ENCODE data around the gene SMKR1. TPM values are rescaled to one million over a fixed set of nuclear protein-coding genes. Genes with fewer than 3 reads are reported as not detected.
"Not testable (repeated sequence)": the region's sequence is repeated elsewhere in the genome, so short reads cannot be mapped to it uniquely, and the experiment has no call there.

SMKR1 gene
- total RNA-seq, 4 donors from 2014 or later: 0.32 to 0.42 TPM; not detected in 2

DNA sequence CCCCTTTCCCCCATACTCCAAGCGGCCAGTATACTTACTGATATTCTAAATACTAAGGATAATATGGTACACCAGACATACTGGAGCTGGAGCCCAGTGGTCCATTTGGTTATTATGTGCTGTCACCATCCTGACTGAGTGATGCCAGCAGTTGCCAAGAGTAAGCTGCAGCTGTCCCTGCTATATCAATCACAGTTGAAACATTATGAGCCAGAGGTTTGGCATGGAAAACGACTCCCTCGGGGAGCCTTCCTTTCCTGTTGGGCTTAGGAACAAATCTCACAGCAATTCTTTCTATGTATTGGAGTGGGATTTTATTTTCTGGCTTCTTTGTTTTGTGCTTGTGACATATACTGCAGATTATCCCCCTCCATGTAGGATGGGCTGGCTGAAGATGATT, 35.5 kb upstream of the SMKR1 start:
- WGBS, 2 donors: 60 to 74% methylated on average over 3 of the region's 3 CpGs
- intact Hi-C loops (cut with DNase I; ENCODE audit: low total_unique reads): no loop called here
- TF ChIP-seq, protein P1, sequence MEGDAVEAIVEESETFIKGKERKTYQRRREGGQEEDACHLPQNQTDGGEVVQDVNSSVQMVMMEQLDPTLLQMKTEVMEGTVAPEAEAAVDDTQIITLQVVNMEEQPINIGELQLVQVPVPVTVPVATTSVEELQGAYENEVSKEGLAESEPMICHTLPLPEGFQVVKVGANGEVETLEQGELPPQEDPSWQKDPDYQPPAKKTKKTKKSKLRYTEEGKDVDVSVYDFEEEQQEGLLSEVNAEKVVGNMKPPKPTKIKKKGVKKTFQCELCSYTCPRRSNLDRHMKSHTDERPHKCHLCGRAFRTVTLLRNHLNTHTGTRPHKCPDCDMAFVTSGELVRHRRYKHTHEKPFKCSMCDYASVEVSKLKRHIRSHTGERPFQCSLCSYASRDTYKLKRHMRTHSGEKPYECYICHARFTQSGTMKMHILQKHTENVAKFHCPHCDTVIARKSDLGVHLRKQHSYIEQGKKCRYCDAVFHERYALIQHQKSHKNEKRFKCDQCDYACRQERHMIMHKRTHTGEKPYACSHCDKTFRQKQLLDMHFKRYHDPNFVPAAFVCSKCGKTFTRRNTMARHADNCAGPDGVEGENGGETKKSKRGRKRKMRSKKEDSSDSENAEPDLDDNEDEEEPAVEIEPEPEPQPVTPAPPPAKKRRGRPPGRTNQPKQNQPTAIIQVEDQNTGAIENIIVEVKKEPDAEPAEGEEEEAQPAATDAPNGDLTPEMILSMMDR (IDR thresholded peaks at IDR 0.05): no peak
- no peak for TF ChIP-seq POLR2A (IDR thresholded peaks at IDR 0.05)
- H3K4me3 ChIP-seq (ENCODE audit: low read depth, poor library complexity, severe bottlenecking): no peak overlapping the region
- DNase-seq (ENCODE audit: low spot score in 2 of 2): no peak

DNA sequence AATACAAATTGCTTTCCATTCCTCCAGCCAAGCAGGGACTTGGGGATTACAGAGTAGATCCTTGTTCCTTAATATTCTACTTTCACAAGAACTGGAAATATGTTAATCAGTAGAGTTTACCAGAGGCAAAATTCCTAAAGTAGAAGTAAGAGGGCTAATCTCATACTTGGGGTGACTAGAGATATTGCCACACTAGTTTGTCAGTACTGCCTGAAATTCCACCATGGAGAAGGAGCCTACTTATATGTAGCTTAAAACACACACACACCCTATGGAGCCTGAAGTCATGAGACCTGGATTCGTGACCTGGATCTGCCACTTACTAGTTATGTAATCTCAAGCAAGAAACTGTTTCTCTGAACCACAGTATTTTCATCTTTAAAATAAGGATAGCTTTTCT, 34.2 kb upstream of the SMKR1 start:
- intact Hi-C loops (cut with DNase I; ENCODE audit: low total_unique reads): no loop called here
- no peak overlapping the region for H3K4me3 ChIP-seq (ENCODE audit: low read depth, poor library complexity, severe bottlenecking)
- no peak for TF ChIP-seq POLR2A (IDR thresholded peaks at IDR 0.05)
- TF ChIP-seq, protein P1 (IDR thresholded peaks at IDR 0.05): no peak
- 44 to 55% methylated on average over 1 of the region's 1 CpG for WGBS, 2 donors
- DNase-seq (ENCODE audit: low spot score in 2 of 2): no peak

DNA sequence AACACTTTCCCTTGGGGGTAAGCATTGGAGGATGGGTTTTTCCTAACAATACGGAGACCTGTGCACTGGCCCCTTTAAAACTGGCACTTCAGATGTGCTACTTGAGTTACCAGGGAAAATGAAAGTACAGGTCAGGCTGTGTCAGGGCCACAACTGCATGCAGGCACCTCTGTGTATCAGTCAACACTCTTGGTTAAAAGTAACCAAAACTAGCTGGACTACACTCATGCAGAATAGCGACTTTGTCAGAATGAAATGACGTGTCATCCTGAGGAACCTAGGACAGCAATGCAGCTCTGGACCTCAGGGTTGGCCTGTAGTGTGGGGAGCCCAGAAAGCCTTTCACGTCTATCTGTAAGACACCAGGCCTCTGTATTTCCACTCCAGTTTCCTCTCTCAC, 33.8 kb upstream of the SMKR1 start:
- no peak for TF ChIP-seq POLR2A (IDR thresholded peaks at IDR 0.05)
- TF ChIP-seq, protein P1 (IDR thresholded peaks at IDR 0.05): no peak
- no peak overlapping the region for H3K4me3 ChIP-seq (ENCODE audit: low read depth, poor library complexity, severe bottlenecking)
- WGBS, 2 donors: 68 to 86% methylated on average over 4 of the region's 4 CpGs
- intact Hi-C loops (cut with DNase I; ENCODE audit: low total_unique reads): no loop called here
- DNase-seq (ENCODE audit: low spot score in 2 of 2): no peak

DNA sequence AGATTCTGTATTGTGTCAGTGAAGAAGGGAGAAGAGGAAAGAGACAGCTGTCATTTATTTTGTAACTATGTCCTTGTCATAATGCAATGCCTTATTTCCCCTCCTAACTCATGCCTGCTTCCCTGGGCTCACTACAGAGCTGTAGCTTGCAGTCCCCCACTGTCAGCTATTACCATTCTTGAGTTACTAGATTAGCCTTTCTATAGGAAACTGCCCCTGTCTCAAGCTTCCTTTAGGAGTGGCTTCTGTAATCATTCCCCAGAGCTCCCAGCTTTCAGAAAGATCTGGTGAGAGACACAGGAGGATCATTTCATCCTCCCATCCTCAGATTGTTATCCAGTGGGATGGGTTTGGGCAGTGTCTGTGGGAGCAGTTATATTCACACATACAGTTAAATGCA, 32.4 kb upstream of the SMKR1 start:
- no peak overlapping the region for H3K4me3 ChIP-seq (ENCODE audit: low read depth, poor library complexity, severe bottlenecking)
- TF ChIP-seq, protein P1 (IDR thresholded peaks at IDR 0.05): no peak
- no peak for TF ChIP-seq POLR2A (IDR thresholded peaks at IDR 0.05)
- intact Hi-C loops (cut with DNase I; ENCODE audit: low total_unique reads): no loop called here
- no peak for DNase-seq (ENCODE audit: low spot score in 2 of 2)

DNA sequence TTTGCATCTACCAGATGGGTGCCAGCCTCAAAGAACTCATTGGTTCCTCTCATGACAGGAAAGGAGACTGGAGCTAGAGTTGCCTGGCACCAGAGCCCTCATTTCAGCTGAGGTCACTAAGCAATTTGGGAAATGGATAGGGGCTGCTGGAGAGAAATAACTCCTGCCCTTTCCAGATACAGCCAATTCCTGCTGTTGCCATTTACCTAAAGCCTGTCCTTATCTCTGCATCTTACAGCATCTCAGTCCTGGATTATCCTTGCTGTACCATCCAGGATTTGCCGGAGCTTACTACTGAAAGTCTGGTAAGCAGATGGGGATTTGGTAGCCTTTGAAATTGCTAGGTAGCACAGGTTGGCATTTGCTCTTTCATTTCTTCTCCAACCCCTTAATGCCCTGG, 31.9 kb upstream of the SMKR1 start:
- TF ChIP-seq, protein P1 (IDR thresholded peaks at IDR 0.05): no peak
- no peak for TF ChIP-seq POLR2A (IDR thresholded peaks at IDR 0.05)
- no peak for DNase-seq (ENCODE audit: low spot score in 2 of 2)
- intact Hi-C loops (cut with DNase I; ENCODE audit: low total_unique reads): no loop called here
- 86 to 91% methylated on average over 1 of the region's 1 CpG for WGBS, 2 donors
- H3K4me3 ChIP-seq (ENCODE audit: low read depth, poor library complexity, severe bottlenecking): no peak overlapping the region

DNA sequence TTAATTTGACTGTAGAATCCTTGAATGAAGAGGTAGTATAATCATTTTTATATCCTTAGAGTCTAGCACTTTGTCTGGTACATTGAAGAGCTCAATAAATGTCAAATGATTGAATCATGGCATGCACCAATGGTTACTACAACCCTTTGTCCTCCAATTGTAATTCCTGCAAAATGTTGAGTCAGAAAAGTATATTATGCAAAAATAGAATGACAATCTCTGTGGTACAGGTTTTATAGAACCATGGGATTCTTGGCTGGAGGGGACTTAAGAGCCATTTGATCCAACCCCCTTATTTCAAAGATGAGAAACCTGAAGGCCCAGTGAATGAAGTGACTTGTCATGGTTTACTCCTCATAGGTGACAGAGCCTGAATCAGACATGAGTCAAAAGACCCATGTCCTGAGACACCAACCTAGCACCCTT, 30.9 kb upstream of the SMKR1 start:
- intact Hi-C loops (cut with DNase I; ENCODE audit: low total_unique reads): no loop called here
- TF ChIP-seq, protein P1 (IDR thresholded peaks at IDR 0.05): no peak
- TF ChIP-seq POLR2A (IDR thresholded peaks at IDR 0.05): no peak
- no peak overlapping the region for H3K4me3 ChIP-seq (ENCODE audit: low read depth, poor library complexity, severe bottlenecking)
- no peak for DNase-seq (ENCODE audit: low spot score in 2 of 2)

- 96 to 98% methylated on average over 10 to 13 of the region's 27 CpGs for WGBS, 2 donors
- DNase-seq (ENCODE audit: low spot score in 2 of 2); intact Hi-C loops (cut with DNase I; ENCODE audit: low total_unique reads); H3K4me3 ChIP-seq (ENCODE audit: low read depth, poor library complexity, severe bottlenecking): not testable (repeated sequence)
These were observed 26.4 kb upstream of the SMKR1 start for GRCh38 chr7:129475931-129476330.

GRCh38 chr7:129476398-129476797, 25.9 kb upstream of the SMKR1 start:
- intact Hi-C loops (cut with DNase I; ENCODE audit: low total_unique reads); DNase-seq (ENCODE audit: low spot score in 2 of 2); H3K4me3 ChIP-seq (ENCODE audit: low read depth, poor library complexity, severe bottlenecking): not testable (repeated sequence)
- WGBS, 2 donors: 95 to 98% methylated on average over 14 to 21 of the region's 27 CpGs

Measured in lower leg skin (tissue), 4 donors.